Adrenal gland (tissue), 5 donors: Measurements from ENCODE around the gene FBLN5.

ENCODE experiments used
- POLR2A ChIP-seq, 2 donors: fragments of 450-650 bp; IDR thresholded peaks; one replicate each; pipeline ENCODE4 v1.6.1; 2017; ENCODE audit warnings: antibody characterized with exemption in 2 of 2, mild to moderate bottlenecking in 2 of 2, moderate library complexity in 1 of 2
- TF ChIP-seq, protein P1 (sequence below), 6 experiments: fragments of 450-650 bp in 4 of 6; fragments of 200-600 bp in 2 of 6; sonication (generic) in 1 of 6; IDR thresholded peaks; 1 replicate in 5 of 6; 2 replicates in 1 of 6; pipeline versions ENCODE4 v1.5.1 to v1.8.0; 2016 to 2021; ENCODE audit warnings: antibody characterized with exemption in 6 of 6, mild to moderate bottlenecking in 2 of 6, moderate library complexity in 1 of 6
- donor health status: DM: no; HTN: no; CAD: no.

DNA sequence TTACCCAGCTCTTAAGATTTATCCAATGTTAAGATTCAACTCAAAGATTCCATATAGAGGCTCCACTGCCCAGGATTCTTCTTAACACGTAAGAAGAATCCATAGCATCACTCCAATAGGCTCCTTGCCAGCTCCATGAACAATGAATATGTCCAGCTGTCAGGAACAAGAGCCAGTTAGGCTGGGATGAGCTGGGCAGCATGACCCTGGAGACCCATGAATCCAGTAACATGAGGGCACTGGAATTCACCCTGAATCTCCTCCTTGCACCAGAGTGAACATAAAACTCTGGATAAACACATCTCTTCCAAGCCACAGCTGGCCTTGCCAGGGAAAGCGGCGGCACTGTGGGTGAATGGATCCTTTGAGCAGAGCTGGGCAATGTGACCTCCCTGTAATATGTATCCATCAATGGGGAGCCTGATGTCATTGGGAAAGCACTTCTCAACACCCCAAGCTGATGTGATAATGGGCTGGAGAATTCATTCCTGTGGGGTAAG is 55.7 kb downstream of the FBLN5 start:
- TF ChIP-seq, protein P1, sequence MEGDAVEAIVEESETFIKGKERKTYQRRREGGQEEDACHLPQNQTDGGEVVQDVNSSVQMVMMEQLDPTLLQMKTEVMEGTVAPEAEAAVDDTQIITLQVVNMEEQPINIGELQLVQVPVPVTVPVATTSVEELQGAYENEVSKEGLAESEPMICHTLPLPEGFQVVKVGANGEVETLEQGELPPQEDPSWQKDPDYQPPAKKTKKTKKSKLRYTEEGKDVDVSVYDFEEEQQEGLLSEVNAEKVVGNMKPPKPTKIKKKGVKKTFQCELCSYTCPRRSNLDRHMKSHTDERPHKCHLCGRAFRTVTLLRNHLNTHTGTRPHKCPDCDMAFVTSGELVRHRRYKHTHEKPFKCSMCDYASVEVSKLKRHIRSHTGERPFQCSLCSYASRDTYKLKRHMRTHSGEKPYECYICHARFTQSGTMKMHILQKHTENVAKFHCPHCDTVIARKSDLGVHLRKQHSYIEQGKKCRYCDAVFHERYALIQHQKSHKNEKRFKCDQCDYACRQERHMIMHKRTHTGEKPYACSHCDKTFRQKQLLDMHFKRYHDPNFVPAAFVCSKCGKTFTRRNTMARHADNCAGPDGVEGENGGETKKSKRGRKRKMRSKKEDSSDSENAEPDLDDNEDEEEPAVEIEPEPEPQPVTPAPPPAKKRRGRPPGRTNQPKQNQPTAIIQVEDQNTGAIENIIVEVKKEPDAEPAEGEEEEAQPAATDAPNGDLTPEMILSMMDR (IDR thresholded peaks at IDR 0.05) = no peak
- TF ChIP-seq POLR2A (IDR thresholded peaks at IDR 0.05) = no peak
